SW480 (cell line): Measurements from ENCODE around the gene CYBA.

ENCODE experiments used
- DNase-seq: peaks from one replicate; pipeline ENCODE4 v3.0.0-alpha.2; 2016; ENCODE audit warnings: low spot score

Gene CYBA

GRCh38 chr16:88628512-88628974, 22.3 kb downstream of the CYBA start:
- DNase-seq = no peak

- no peak for DNase-seq
Measured at GRCh38 chr16:88627531-88628411, 23.1 kb downstream of the CYBA start.

- no peak for DNase-seq
Measured at GRCh38 chr16:88626646-88627045, 24.2 kb downstream of the CYBA start.

GRCh38 chr16:88624977-88625576, 25.8 kb downstream of the CYBA start:
- no peak for DNase-seq

GRCh38 chr16:88624481-88624880, 26.4 kb downstream of the CYBA start:
- no peak for DNase-seq

- DNase-seq = no peak
Measured at GRCh38 chr16:88623858-88624257, 27.0 kb downstream of the CYBA start.

GRCh38 chr16:88622866-88623265, 28.0 kb downstream of the CYBA start:
- no peak for DNase-seq

- DNase-seq = no peak
Measured at GRCh38 chr16:88622125-88622524, 28.7 kb downstream of the CYBA start.

GRCh38 chr16:88619859-88620815, 30.7 kb downstream of the CYBA start:
- DNase-seq = no peak

GRCh38 chr16:88618956-88619667, 31.7 kb downstream of the CYBA start:
- DNase-seq = no peak

- DNase-seq = no peak
Measured at GRCh38 chr16:88618182-88618955, 32.5 kb downstream of the CYBA start.

- DNase-seq = no peak
Measured at GRCh38 chr16:88617268-88618031, 33.4 kb downstream of the CYBA start.

- DNase-seq = no peak
Measured at GRCh38 chr16:88616736-88617135, 34.1 kb downstream of the CYBA start.

- DNase-seq = no peak
Measured at GRCh38 chr16:88616320-88616719, 34.5 kb downstream of the CYBA start.

- DNase-seq = no peak
Measured at GRCh38 chr16:88614818-88615580, 35.9 kb downstream of the CYBA start.

- DNase-seq = no peak
Measured at GRCh38 chr16:88613911-88614817, 36.7 kb downstream of the CYBA start.

GRCh38 chr16:88613293-88613692, 37.6 kb downstream of the CYBA start:
- no peak for DNase-seq
